ENCODE measurements around the gene ERICH3.

The ERICH3 gene

GRCh38 chr1:74593887-74594866, 79.4 kb downstream of the ERICH3 start:
- H3K23ac ChIP-seq (ENCODE audit: low read length), result no peak overlapping the region

GRCh38 chr1:74592580-74593355, 80.8 kb downstream of the ERICH3 start:
- no peak overlapping the region for H3K4ac ChIP-seq (ENCODE audit: low read depth, low read length)
- H3K79me2 ChIP-seq (ENCODE audit: control insufficient read depth, insufficient read depth, low read length), result no peaks in the 10 kb centered on the region
- no peak overlapping the region for H2BK15ac ChIP-seq (replicated peaks; ENCODE audit: low read depth)
- H2AK5ac ChIP-seq (ENCODE audit: low read length), result no peak overlapping the region
- H3K23ac ChIP-seq (ENCODE audit: low read length), result no peak overlapping the region
- H3K4me3 ChIP-seq (ENCODE audit: low read length), result no peak overlapping the region
- no peak overlapping the region for H3K27ac ChIP-seq (ENCODE audit: low read depth, low read length)
- no peak overlapping the region for H2BK5ac ChIP-seq (ENCODE audit: low read length)
- H4K8ac ChIP-seq (ENCODE audit: low read depth, low read length), result no peak overlapping the region
- H3K36me3 ChIP-seq (ENCODE audit: control insufficient read depth, insufficient read depth, low read length), result no peaks in the 10 kb centered on the region
- H3K9ac ChIP-seq (ENCODE audit: low read length), result no peak overlapping the region
- H2BK120ac ChIP-seq (ENCODE audit: low read depth, low read length), result no peak overlapping the region
- DNase-seq, result no peak
- WGBS (ENCODE audit: extremely low coverage, insufficient coverage, low lambda C conversion rate), result no CpG with 5 or more reads among the region's 5 CpGs
- no peaks in the 10 kb centered on the region for H3K4me1 ChIP-seq (ENCODE audit: control insufficient read depth, low read depth, low read length)
- H3K27me3 ChIP-seq (ENCODE audit: insufficient read depth, low read length, poor library complexity), result no peaks in the 10 kb centered on the region
- no peak overlapping the region for H4K5ac ChIP-seq (ENCODE audit: low read length)
- no peak overlapping the region for H3K18ac ChIP-seq (ENCODE audit: low read length)
- H3K4me2 ChIP-seq (ENCODE audit: low read length), result no peak overlapping the region
- no peaks in the 10 kb centered on the region for H3K79me1 ChIP-seq (ENCODE audit: low read length)
- no peak overlapping the region for H3K56ac ChIP-seq (ENCODE audit: low read length)

More at GRCh38 chr1:74593887-74594866, 79.4 kb downstream of the ERICH3 start:
- Histone ChIP-seq H2BK120ac (ENCODE audit: low read depth, low read length) (no peak overlapping the region), H3K9ac (ENCODE audit: low read length) (no peak overlapping the region), H2BK5ac (ENCODE audit: low read length) (no peak overlapping the region), H3K4me3 (ENCODE audit: low read length) (no peak overlapping the region), H3K4me1 (ENCODE audit: control insufficient read depth, low read depth, low read length) (no peaks in the 10 kb centered on the region), H3K18ac (ENCODE audit: low read length) (no peak overlapping the region), H3K27me3 (ENCODE audit: insufficient read depth, low read length, poor library complexity) (no peaks in the 10 kb centered on the region), H3K4ac (ENCODE audit: low read depth, low read length) (no peak overlapping the region), H3K27ac (ENCODE audit: low read depth, low read length) (no peak overlapping the region), H4K5ac (ENCODE audit: low read length) (no peak overlapping the region), H3K79me2 (ENCODE audit: control insufficient read depth, insufficient read depth, low read length) (no peaks in the 10 kb centered on the region), H2AK5ac (ENCODE audit: low read length) (no peak overlapping the region), H3K4me2 (ENCODE audit: low read length) (no peak overlapping the region), H3K36me3 (ENCODE audit: control insufficient read depth, insufficient read depth, low read length) (no peaks in the 10 kb centered on the region), H2BK15ac (replicated peaks; ENCODE audit: low read depth) (no peak overlapping the region), H3K56ac (ENCODE audit: low read length) (no peak overlapping the region), H3K79me1 (ENCODE audit: low read length) (no peaks in the 10 kb centered on the region), H4K8ac (ENCODE audit: low read depth, low read length) (no peak overlapping the region)
- DNase-seq, result no peak
- WGBS (ENCODE audit: extremely low coverage, insufficient coverage, low lambda C conversion rate), result no CpG with 5 or more reads among the region's 6 CpGs

- DNase-seq, result no peak
- Histone ChIP-seq H2BK5ac (ENCODE audit: low read length) (no peak overlapping the region), H3K9ac (ENCODE audit: low read length) (no peak overlapping the region), H3K4me3 (ENCODE audit: low read length) (no peak overlapping the region), H3K27ac (ENCODE audit: low read depth, low read length) (no peak overlapping the region), H3K4me1 (ENCODE audit: control insufficient read depth, low read depth, low read length) (no peaks in the 10 kb centered on the region), H2BK120ac (ENCODE audit: low read depth, low read length) (no peak overlapping the region), H3K4ac (ENCODE audit: low read depth, low read length) (no peak overlapping the region), H4K8ac (ENCODE audit: low read depth, low read length) (no peak overlapping the region), H2BK15ac (replicated peaks; ENCODE audit: low read depth) (no peak overlapping the region), H3K79me2 (ENCODE audit: control insufficient read depth, insufficient read depth, low read length) (no peaks in the 10 kb centered on the region), H3K23ac (ENCODE audit: low read length) (no peak overlapping the region), H3K4me2 (ENCODE audit: low read length) (no peak overlapping the region), H3K18ac (ENCODE audit: low read length) (no peak overlapping the region), H3K56ac (ENCODE audit: low read length) (no peak overlapping the region), H3K79me1 (ENCODE audit: low read length) (no peaks in the 10 kb centered on the region), H2AK5ac (ENCODE audit: low read length) (no peak overlapping the region), H3K27me3 (ENCODE audit: insufficient read depth, low read length, poor library complexity) (no peaks in the 10 kb centered on the region), H4K5ac (ENCODE audit: low read length) (no peak overlapping the region), H3K36me3 (ENCODE audit: control insufficient read depth, insufficient read depth, low read length) (no peaks in the 10 kb centered on the region)
- no CpG with 5 or more reads among the region's 2 CpGs for WGBS (ENCODE audit: extremely low coverage, insufficient coverage, low lambda C conversion rate)
These were observed 81.6 kb downstream of the ERICH3 start for GRCh38 chr1:74591949-74592348.

DNA sequence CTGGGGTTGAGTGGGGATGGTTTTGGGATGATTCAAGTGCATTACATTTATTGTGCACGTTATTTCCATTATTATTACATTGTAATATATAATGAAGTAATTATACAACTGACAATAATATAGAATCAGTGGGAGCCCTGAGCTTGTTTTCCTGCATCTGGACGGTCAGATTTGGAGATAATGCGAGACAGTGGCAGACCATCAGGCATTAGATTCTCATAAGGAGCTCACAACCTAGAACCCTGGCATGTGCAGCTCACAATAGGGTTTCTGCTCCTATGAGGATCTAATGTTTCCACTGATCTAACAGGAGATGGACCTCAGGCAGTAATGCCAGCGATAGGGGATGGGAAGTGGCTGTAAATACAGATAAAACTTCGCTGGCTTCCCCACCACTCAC, 83.3 kb downstream of the ERICH3 start:
- Histone ChIP-seq H3K79me2 (ENCODE audit: control insufficient read depth, insufficient read depth, low read length) (no peaks in the 10 kb centered on the region), H2BK15ac (replicated peaks; ENCODE audit: low read depth) (no peak overlapping the region), H3K18ac (ENCODE audit: low read length) (no peak overlapping the region), H3K4me1 (ENCODE audit: control insufficient read depth, low read depth, low read length) (no peaks in the 10 kb centered on the region), H3K4me2 (ENCODE audit: low read length) (no peak overlapping the region), H3K27ac (ENCODE audit: low read depth, low read length) (no peak overlapping the region), H3K36me3 (ENCODE audit: control insufficient read depth, insufficient read depth, low read length) (no peaks in the 10 kb centered on the region), H3K79me1 (ENCODE audit: low read length) (no peaks in the 10 kb centered on the region), H4K8ac (ENCODE audit: low read depth, low read length) (no peak overlapping the region), H2BK120ac (ENCODE audit: low read depth, low read length) (no peak overlapping the region), H4K5ac (ENCODE audit: low read length) (no peak overlapping the region), H3K4ac (ENCODE audit: low read depth, low read length) (no peak overlapping the region), H3K23ac (ENCODE audit: low read length) (no peak overlapping the region), H3K9ac (ENCODE audit: low read length) (no peak overlapping the region), H3K27me3 (ENCODE audit: insufficient read depth, low read length, poor library complexity) (no peaks in the 10 kb centered on the region), H2BK5ac (ENCODE audit: low read length) (no peak overlapping the region), H2AK5ac (ENCODE audit: low read length) (no peak overlapping the region), H3K56ac (ENCODE audit: low read length) (no peak overlapping the region), H3K4me3 (ENCODE audit: low read length) (no peak overlapping the region)
- no peak for DNase-seq
- no CpG with 5 or more reads among the region's 5 CpGs for WGBS (ENCODE audit: extremely low coverage, insufficient coverage, low lambda C conversion rate)

GRCh38 chr1:74587888-74588287, 85.7 kb downstream of the ERICH3 start:
- H3K27me3 ChIP-seq (ENCODE audit: insufficient read depth, low read length, poor library complexity), result no peaks in the 10 kb centered on the region
- no peak overlapping the region for H4K5ac ChIP-seq (ENCODE audit: low read length)
- no peaks in the 10 kb centered on the region for H3K79me1 ChIP-seq (ENCODE audit: low read length)
- H2BK5ac ChIP-seq (ENCODE audit: low read length), result no peak overlapping the region
- DNase-seq, result no peak
- H3K9ac ChIP-seq (ENCODE audit: low read length), result no peak overlapping the region
- no peak overlapping the region for H3K4ac ChIP-seq (ENCODE audit: low read depth, low read length)
- WGBS (ENCODE audit: extremely low coverage, insufficient coverage, low lambda C conversion rate), result no CpG with 5 or more reads among the region's 2 CpGs
- no peak overlapping the region for H2BK120ac ChIP-seq (ENCODE audit: low read depth, low read length)
- no peaks in the 10 kb centered on the region for H3K36me3 ChIP-seq (ENCODE audit: control insufficient read depth, insufficient read depth, low read length)
- no peak overlapping the region for H4K8ac ChIP-seq (ENCODE audit: low read depth, low read length)
- H3K56ac ChIP-seq (ENCODE audit: low read length), result no peak overlapping the region
- no peak overlapping the region for H3K4me3 ChIP-seq (ENCODE audit: low read length)
- no peak overlapping the region for H2AK5ac ChIP-seq (ENCODE audit: low read length)
- H2BK15ac ChIP-seq (replicated peaks; ENCODE audit: low read depth), result no peak overlapping the region
- no peaks in the 10 kb centered on the region for H3K79me2 ChIP-seq (ENCODE audit: control insufficient read depth, insufficient read depth, low read length)
- H3K4me1 ChIP-seq (ENCODE audit: control insufficient read depth, low read depth, low read length), result no peaks in the 10 kb centered on the region
- no peak overlapping the region for H3K27ac ChIP-seq (ENCODE audit: low read depth, low read length)
- no peak overlapping the region for H3K18ac ChIP-seq (ENCODE audit: low read length)
- no peak overlapping the region for H3K23ac ChIP-seq (ENCODE audit: low read length)
- H3K4me2 ChIP-seq (ENCODE audit: low read length), result no peak overlapping the region

Data from mesendoderm (in vitro differentiated cells).